GM21723 (cell line): ENCODE measurements around the gene GNG13.
"Not testable (repeated sequence)": the region's sequence is repeated elsewhere in the genome, so short reads cannot be mapped to it uniquely, and the experiment has no call there.

Source experiments
- ATAC-seq: cut with Tn5 transposase; IDR thresholded peaks from one replicate; pipeline ENCODE4 v1.9.1; 2021; ENCODE audit warnings: mild to moderate bottlenecking, moderate library complexity; ENCODE audit not compliant: unreplicated experiment

Gene GNG13

GRCh38 chr16:781346-782010 is 19.1 kb downstream of the GNG13 start:
- no peak for ATAC-seq

- ATAC-seq = no peak
These were observed 20.2 kb downstream of the GNG13 start for GRCh38 chr16:780296-780695.

- no peak for ATAC-seq
These were observed 21.0 kb downstream of the GNG13 start for GRCh38 chr16:779561-779960.

- ATAC-seq = no peak
These were observed 21.5 kb downstream of the GNG13 start for GRCh38 chr16:778909-779527.

- no peak for ATAC-seq
These were observed 22.1 kb downstream of the GNG13 start for GRCh38 chr16:778447-778846.

GRCh38 chr16:777826-778225 is 22.7 kb downstream of the GNG13 start:
- ATAC-seq = no peak

GRCh38 chr16:776824-777223 is 23.7 kb downstream of the GNG13 start:
- ATAC-seq = no peak

- ATAC-seq = not testable (repeated sequence)
These were observed 24.2 kb downstream of the GNG13 start for GRCh38 chr16:776298-776697.

- ATAC-seq = no peak
These were observed 25.2 kb downstream of the GNG13 start for GRCh38 chr16:775236-775796.

GRCh38 chr16:774086-775001 is 26.2 kb downstream of the GNG13 start:
- no peak for ATAC-seq

- no peak for ATAC-seq
These were observed 27.6 kb downstream of the GNG13 start for GRCh38 chr16:772959-773358.

GRCh38 chr16:770411-770810 is 30.1 kb downstream of the GNG13 start:
- ATAC-seq = no peak

GRCh38 chr16:769934-770333 is 30.6 kb downstream of the GNG13 start:
- ATAC-seq = no peak

GRCh38 chr16:769184-769784 is 31.2 kb downstream of the GNG13 start:
- ATAC-seq = no peak

- ATAC-seq = no peak
These were observed 32.1 kb downstream of the GNG13 start for GRCh38 chr16:768428-768827.

- no peak for ATAC-seq
These were observed 32.7 kb downstream of the GNG13 start for GRCh38 chr16:767743-768235.

- ATAC-seq = no peak
These were observed 33.5 kb downstream of the GNG13 start for GRCh38 chr16:766820-767640.

GRCh38 chr16:766008-766819 is 34.3 kb downstream of the GNG13 start:
- ATAC-seq = no peak

GRCh38 chr16:765488-765865 is 35.1 kb downstream of the GNG13 start:
- ATAC-seq = no peak
